K562 (cell line): Measurements from ENCODE around the gene PGBD1. TPM values are rescaled to one million over a fixed set of nuclear protein-coding genes. Genes with fewer than 3 reads are reported as not detected.

Experiments used
- ARID1B ChIP-seq: fragments of 450-650 bp; IDR thresholded peaks from 2 replicates; pipeline ENCODE4 v1.6.1; 2016; ENCODE audit warnings: antibody characterized with exemption, mild to moderate bottlenecking, inconsistent platforms
- CEBPB ChIP-seq: fragments of 450-650 bp; IDR thresholded peaks from 2 replicates; pipeline ENCODE4 v1.6.1; 2016; ENCODE audit warnings: missing genetic modification characterization, missing compliant biosample characterization
- CREB3L1 ChIP-seq: fragments of 450-650 bp; IDR thresholded peaks from 2 replicates; pipeline ENCODE4 v1.6.1; 2014; ENCODE audit warnings: low read depth, mild to moderate bottlenecking, moderate library complexity, borderline replicate concordance
- CTBP1 ChIP-seq: fragments of 450-650 bp; IDR thresholded peaks from 2 replicates; pipeline ENCODE4 v1.6.1; 2016; ENCODE audit warnings: borderline replicate concordance
- FOXM1 ChIP-seq, 2 experiments: fragments of 450-650 bp in 1 of 2; sonication (generic) in 1 of 2; formaldehyde crosslinking in 1 of 2; IDR thresholded peaks; 2 replicates each; pipeline versions ENCODE4 v1.6.1 to v1.9.0; 2017 to 2022; ENCODE audit warnings: low read depth in 2 of 2, mild to moderate bottlenecking in 2 of 2, missing genetic modification reagents in 1 of 2, moderate library complexity in 1 of 2
- LARP7 ChIP-seq: fragments of 450-650 bp; IDR thresholded peaks from 2 replicates; pipeline ENCODE4 v1.6.1; 2016
- NFXL1 ChIP-seq: fragments of 450-650 bp; formaldehyde crosslinking; IDR thresholded peaks from 2 replicates; pipeline ENCODE4 v1.4.0; 2021; ENCODE audit warnings: mild to moderate bottlenecking
- NR1H2 ChIP-seq: sonication (generic); formaldehyde crosslinking; IDR thresholded peaks from 2 replicates; pipeline ENCODE4 v1.4.0; 2020; ENCODE audit warnings: mild to moderate bottlenecking, missing genetic modification reagents
- REST ChIP-seq, 2 experiments: fragments of 450-650 bp; formaldehyde crosslinking in 1 of 2; IDR thresholded peaks; 2 replicates each; pipeline versions ENCODE4 v1.4.0 to v1.6.1; 2014 to 2020; ENCODE audit warnings: mild to moderate bottlenecking in 2 of 2, borderline replicate concordance in 1 of 2, low read depth in 1 of 2
- TAF1 ChIP-seq: IDR thresholded peaks from 2 replicates; pipeline ENCODE4 v1.6.1; 2011; ENCODE audit warnings: mild to moderate bottlenecking, low read length, moderate library complexity; ENCODE audit not compliant: insufficient read depth, control insufficient read depth, severe bottlenecking; ENCODE audit errors: extremely low read depth
- TSC22D4 ChIP-seq: fragments of 450-650 bp; IDR thresholded peaks from 2 replicates; pipeline ENCODE4 v1.6.1; 2016; ENCODE audit warnings: missing genetic modification characterization, missing biosample characterization, control low read depth
- TSHZ1 ChIP-seq: fragments of 250-450 bp; sonication (Bioruptor Pico); IDR thresholded peaks from 2 replicates; pipeline ENCODE4 v1.4.0; 2020; ENCODE audit warnings: mild to moderate bottlenecking, moderate library complexity
- ZNF584 ChIP-seq: fragments of 200-800 bp; sonication (Bioruptor generic); IDR thresholded peaks from 2 replicates; pipeline ENCODE4 v1.6.1; 2016; ENCODE audit warnings: low read depth, mild to moderate bottlenecking, missing genetic modification characterization, missing compliant biosample characterization
- ZNF77 ChIP-seq: fragments of 250-450 bp; sonication (Bioruptor Pico); IDR thresholded peaks from 2 replicates; pipeline ENCODE4 v1.5.0; 2020
- polyA plus RNA-seq, 8 experiments: library from polyadenylated mRNA; depleted of rRNA in 4 of 8; stranded (reverse) in 5 of 8; unstranded in 3 of 8; fragments of >200 nt; fragmentation: Nextera tagmentation in 2 of 8; fragmentation: Illumina TruSeq in 1 of 8; extraction: Ambion mirVana in 2 of 8; extraction: Trizol in 1 of 8; gene quantifications; 2 replicates each; pipeline versions ENCODE4 v1.2.1 to v1.2.3, GENCODE V29; 2011 to 2014; ENCODE audit warnings: inconsistent platforms in 1 of 8, missing spikeins in 1 of 8
- total RNA-seq, 7 experiments: library from RNA; depleted of rRNA in 6 of 7; stranded (reverse); fragments of >200 nt in 6 of 7; fragmentation: Illumina TruSeq in 2 of 7; extraction: Trizol in 2 of 7; gene quantifications; 2 replicates each; pipeline versions ENCODE4 v1.2.1 to v1.2.3, GENCODE V29; 2011 to 2021; ENCODE audit warnings: low replicate concordance in 1 of 7

PGBD1 gene
- total and polyA plus RNA-seq, 9 of the 15 experiments (the other 6 are each of a cell fraction or from before 2014, with no cell fraction given) = 3.3 to 9.0 (median 7.3) TPM

GRCh38 chr6:28266962-28267694 is 14.2 kb upstream of the PGBD1 start, which contains the start of gene ZSCAN26 (continued):
- TF ChIP-seq REST (IDR thresholded peaks at IDR 0.05; ENCODE audit: borderline replicate concordance) = no peak; the same call in 1 of the 2 replicates
- TF ChIP-seq REST (CRISPR knock-in tag; IDR thresholded peaks at IDR 0.05; ENCODE audit: low read depth) = peak; percentile 79; the same call in 1 of the 2 replicates
- no peak for TF ChIP-seq CEBPB
- TF ChIP-seq CREB3L1 = peak; percentile 93
- TF ChIP-seq LARP7 = 0 out of 2 replicates have a peak, but pooled peaks have one; percentile 56
- TF ChIP-seq NFXL1 = no peak
- TF ChIP-seq ARID1B = no peak; the same call in 1 of the 2 replicates
- no peak for TF ChIP-seq TSHZ1 (CRISPR knock-in tag)
- no peak for TF ChIP-seq ZNF77 (CRISPR knock-in tag)
- TF ChIP-seq ZNF584 = no peak
- TF ChIP-seq TSC22D4 (tag) = no peak
- TF ChIP-seq TAF1 = peak; percentile 91
- peak; percentile 92 for TF ChIP-seq CTBP1
- peak; percentile 39; the same call in 1 of the 2 replicates for TF ChIP-seq FOXM1 (IDR thresholded peaks at IDR 0.05; ENCODE audit: low read depth)
- TF ChIP-seq FOXM1 (CRISPR knock-in tag; IDR thresholded peaks at IDR 0.05; ENCODE audit: low read depth) = no peak
- no peak for TF ChIP-seq NR1H2 (CRISPR knock-in tag)
